WTC11 (cell line): ENCODE data around the gene DNM3.

Source experiments
- ATF6 ChIP-seq: sonication (generic); formaldehyde crosslinking; IDR thresholded peaks from 2 replicates; pipeline ENCODE4 v1.8.1; 2023; ENCODE audit warnings: mild to moderate bottlenecking, missing genetic modification reagents
- CTCF ChIP-seq: fragments of 200-600 bp; IDR thresholded peaks from 2 replicates; pipeline ENCODE4 v1.8.0; 2022; ENCODE audit warnings: antibody characterized with exemption
- ESRRA ChIP-seq: sonication (generic); formaldehyde crosslinking; IDR thresholded peaks from 2 replicates; pipeline ENCODE4 v1.8.1; 2022; ENCODE audit warnings: mild to moderate bottlenecking, missing genetic modification reagents, borderline replicate concordance
- MLX ChIP-seq: sonication (generic); formaldehyde crosslinking; IDR thresholded peaks from 2 replicates; pipeline ENCODE4 v1.8.1; 2023; ENCODE audit warnings: mild to moderate bottlenecking, missing genetic modification reagents, moderate library complexity
- NFE2L1 ChIP-seq: sonication (generic); formaldehyde crosslinking; IDR thresholded peaks from 2 replicates; pipeline ENCODE4 v1.8.1; 2023; ENCODE audit warnings: missing genetic modification reagents
- ZNF425 ChIP-seq: fragments of 250-450 bp; sonication (Bioruptor Pico); conservative IDR thresholded peaks from 2 replicates; pipeline ENCODE4 v1.9.0; 2021; ENCODE audit warnings: mild to moderate bottlenecking
- TF ChIP-seq, protein P1 (sequence below): sonication (generic); formaldehyde crosslinking; IDR thresholded peaks from 2 replicates; pipeline ENCODE4 v1.8.1; 2023; ENCODE audit warnings: mild to moderate bottlenecking, missing genetic modification reagents

GRCh38 chr1:172402878-172403569, 561.7 kb downstream of the DNM3 start:
- TF ChIP-seq ESRRA (CRISPR knock-in tag) (no peak), NFE2L1 (no peak), MLX (CRISPR knock-in tag) (no peak), ZNF425 (CRISPR knock-in tag) (no peak), CTCF (no peak), ATF6 (no peak)
- TF ChIP-seq, protein P1, sequence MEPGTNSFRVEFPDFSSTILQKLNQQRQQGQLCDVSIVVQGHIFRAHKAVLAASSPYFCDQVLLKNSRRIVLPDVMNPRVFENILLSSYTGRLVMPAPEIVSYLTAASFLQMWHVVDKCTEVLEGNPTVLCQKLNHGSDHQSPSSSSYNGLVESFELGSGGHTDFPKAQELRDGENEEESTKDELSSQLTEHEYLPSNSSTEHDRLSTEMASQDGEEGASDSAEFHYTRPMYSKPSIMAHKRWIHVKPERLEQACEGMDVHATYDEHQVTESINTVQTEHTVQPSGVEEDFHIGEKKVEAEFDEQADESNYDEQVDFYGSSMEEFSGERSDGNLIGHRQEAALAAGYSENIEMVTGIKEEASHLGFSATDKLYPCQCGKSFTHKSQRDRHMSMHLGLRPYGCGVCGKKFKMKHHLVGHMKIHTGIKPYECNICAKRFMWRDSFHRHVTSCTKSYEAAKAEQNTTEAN (CRISPR knock-in tag): no peak
